ENCODE data around the gene SLC35C1. TPM values are rescaled to one million over a fixed set of nuclear protein-coding genes. Genes with fewer than 3 reads are reported as not detected.
A peak's percentile ranks its signal among the peaks of the same experiment; 100 is the strongest.

SLC35C1 gene
- total RNA-seq, 1 donor from 2014 or later, result 19.8 TPM

GRCh38 chr11:45855308-45855707, 50.4 kb downstream of the SLC35C1 start:
- no peak for TF ChIP-seq CTCF (IDR thresholded peaks at IDR 0.05; ENCODE audit: insufficient read depth, low read length, poor library complexity, severe bottlenecking)
- DNase-seq (ENCODE audit: low read depth), result no peak
- Histone ChIP-seq H3K4me3 (ENCODE audit: low read depth, low read length) (no peak overlapping the region), H3K36me3 (ENCODE audit: control insufficient read depth, insufficient read depth, low read length) (peaks cover 2% of the 10 kb centered on the region), H3K27me3 (ENCODE audit: control insufficient read depth, insufficient read depth, low read length) (no peaks in the 10 kb centered on the region)

- no peak for DNase-seq (ENCODE audit: low read depth)
- H3K36me3 ChIP-seq (ENCODE audit: control insufficient read depth, insufficient read depth, low read length), result peaks cover 2% of the 10 kb centered on the region
- TF ChIP-seq CTCF (IDR thresholded peaks at IDR 0.05; ENCODE audit: insufficient read depth, low read length, poor library complexity, severe bottlenecking), result no peak
- H3K4me3 ChIP-seq (ENCODE audit: low read depth, low read length), result no peak overlapping the region
- no peaks in the 10 kb centered on the region for H3K27me3 ChIP-seq (ENCODE audit: control insufficient read depth, insufficient read depth, low read length)
Observed at GRCh38 chr11:45856044-45856468, 51.1 kb downstream of the SLC35C1 start.

- H3K4me3 ChIP-seq (ENCODE audit: low read depth, low read length), result no peak overlapping the region
- no peak for TF ChIP-seq CTCF (IDR thresholded peaks at IDR 0.05; ENCODE audit: insufficient read depth, low read length, poor library complexity, severe bottlenecking)
- DNase-seq (ENCODE audit: low read depth), result peak; percentile 82
- peaks cover 2% of the 10 kb centered on the region for H3K36me3 ChIP-seq (ENCODE audit: control insufficient read depth, insufficient read depth, low read length)
- no peaks in the 10 kb centered on the region for H3K27me3 ChIP-seq (ENCODE audit: control insufficient read depth, insufficient read depth, low read length)
Observed at GRCh38 chr11:45857961-45858474, 53.1 kb downstream of the SLC35C1 start.

GRCh38 chr11:45858751-45859398, 53.9 kb downstream of the SLC35C1 start:
- no peak overlapping the region for H3K4me3 ChIP-seq (ENCODE audit: low read depth, low read length)
- TF ChIP-seq CTCF (IDR thresholded peaks at IDR 0.05; ENCODE audit: insufficient read depth, low read length, poor library complexity, severe bottlenecking), result no peak
- no peak for DNase-seq (ENCODE audit: low read depth)
- H3K36me3 ChIP-seq (ENCODE audit: control insufficient read depth, insufficient read depth, low read length), result peaks cover 2% of the 10 kb centered on the region
- H3K27me3 ChIP-seq (ENCODE audit: control insufficient read depth, insufficient read depth, low read length), result no peaks in the 10 kb centered on the region

- Histone ChIP-seq H3K36me3 (ENCODE audit: control insufficient read depth, insufficient read depth, low read length) (peaks cover 2% of the 10 kb centered on the region), H3K4me3 (ENCODE audit: low read depth, low read length) (no peak overlapping the region), H3K27me3 (ENCODE audit: control insufficient read depth, insufficient read depth, low read length) (no peaks in the 10 kb centered on the region)
- DNase-seq (ENCODE audit: low read depth), result no peak
- TF ChIP-seq CTCF (IDR thresholded peaks at IDR 0.05; ENCODE audit: insufficient read depth, low read length, poor library complexity, severe bottlenecking), result no peak
Observed at GRCh38 chr11:45859661-45860140, 54.8 kb downstream of the SLC35C1 start.

GRCh38 chr11:45860348-45860747, 55.4 kb downstream of the SLC35C1 start:
- no peak for DNase-seq (ENCODE audit: low read depth)
- Histone ChIP-seq H3K27me3 (ENCODE audit: control insufficient read depth, insufficient read depth, low read length) (no peaks in the 10 kb centered on the region), H3K4me3 (ENCODE audit: low read depth, low read length) (no peak overlapping the region), H3K36me3 (ENCODE audit: control insufficient read depth, insufficient read depth, low read length) (peaks cover 2% of the 10 kb centered on the region)
- TF ChIP-seq CTCF (IDR thresholded peaks at IDR 0.05; ENCODE audit: insufficient read depth, low read length, poor library complexity, severe bottlenecking), result no peak

Measured in kidney epithelial cell (primary cell).